T-cell (primary cell): Measurements from ENCODE around the gene ZNF598. TPM values are rescaled to one million over a fixed set of nuclear protein-coding genes. Genes with fewer than 3 reads are reported as not detected.

Experiments used
- ATAC-seq, 4 experiments: fragments of 200-7000 bp in 3 of 4; fragments of 150-1000 bp in 1 of 4; cut with Tn5 transposase; replicated peaks in 1 of 4; 1 replicate in 3 of 4; 2 replicates in 1 of 4; pipeline ENCODE4 v1.10.0; 2021; ENCODE audit warnings: moderate library complexity in 3 of 4, mild to moderate bottlenecking in 2 of 4, moderate number of reproducible peaks in 1 of 4
- CTCF ChIA-PET, 2 donors: fragments of 300-600 bp; sonication (Branson Sonifier 250); formaldehyde crosslinking; loops; one replicate each; lab custom pipeline; 2022; ENCODE audit warnings: antibody characterized with exemption in 2 of 2; lab: Charles Lee
- POLR2A ChIA-PET, 2 donors: fragments of 300-600 bp; sonication (Branson Sonifier 250); formaldehyde crosslinking; loops; one replicate each; lab custom pipeline; 2022; ENCODE audit warnings: antibody characterized with exemption in 2 of 2; lab: Charles Lee
- DNase-seq, 35 experiments: peaks; one replicate each; pipeline versions ENCODE4 v3.0.0 to v3.0.0-alpha.2; 2013 to 2023
- H3K27ac ChIP-seq: one replicate; pipeline ENCODE4 v1.5.1; 2013; ENCODE audit warnings: low read length
- H3K27me3 ChIP-seq, 2 experiments: replicated peaks in 1 of 2; 1 replicate in 1 of 2; 2 replicates in 1 of 2; pipeline versions ENCODE4 v1.6.1 to v1.7.0; 2013; ENCODE audit warnings: low read length in 1 of 2, mixed read lengths in 1 of 2; ENCODE audit not compliant: control insufficient read depth in 2 of 2, insufficient read depth in 2 of 2; ENCODE audit errors: extremely low read depth in 1 of 2
- H3K36me3 ChIP-seq, 2 donors: 1 replicate in 1 of 2; 2 replicates in 1 of 2; pipeline versions ENCODE4 v1.6.1 to v1.7.0; 2013; ENCODE audit warnings: low read length in 1 of 2; ENCODE audit not compliant: control insufficient read depth in 2 of 2, insufficient read depth in 1 of 2; ENCODE audit errors: extremely low read depth in 1 of 2
- H3K4me1 ChIP-seq, 2 experiments: 1 replicate in 1 of 2; 2 replicates in 1 of 2; pipeline versions ENCODE4 v1.6.1 to v1.7.0; 2013; ENCODE audit warnings: low read length in 2 of 2, mixed read lengths in 1 of 2; ENCODE audit not compliant: insufficient read depth in 2 of 2, control insufficient read depth in 1 of 2; ENCODE audit errors: extremely low read depth in 1 of 2
- H3K4me3 ChIP-seq, 2 donors: 1 replicate in 1 of 2; 2 replicates in 1 of 2; pipeline versions ENCODE4 v1.5.1 to v1.7.0; 2013; ENCODE audit warnings: mild to moderate bottlenecking in 2 of 2, low read length in 1 of 2, moderate library complexity in 1 of 2; ENCODE audit not compliant: control insufficient read depth in 1 of 2; ENCODE audit errors: extremely low read depth in 1 of 2
- H3K9me3 ChIP-seq: 2 replicates; pipeline ENCODE4 v1.7.0; 2013
- H3K27ac Mint-ChIP-seq, 2 donors: one replicate each; pipeline ENCODE4 v1.8.0; 2020 to 2021; ENCODE audit warnings: mild to moderate bottlenecking in 2 of 2, mixed read lengths in 2 of 2
- H3K27me3 Mint-ChIP-seq, 2 donors: one replicate each; pipeline ENCODE4 v1.8.0; 2021 to 2022; ENCODE audit warnings: mixed read lengths in 2 of 2
- H3K36me3 Mint-ChIP-seq: one replicate; pipeline ENCODE4 v1.8.0; 2021; ENCODE audit warnings: mixed read lengths
- H3K4me1 Mint-ChIP-seq, 3 donors: one replicate each; pipeline ENCODE4 v1.8.0; 2020 to 2022; ENCODE audit warnings: mixed read lengths in 3 of 3, mild to moderate bottlenecking in 1 of 3
- H3K4me3 Mint-ChIP-seq, 3 donors: one replicate each; pipeline ENCODE4 v1.8.0; 2020 to 2022; ENCODE audit warnings: mild to moderate bottlenecking in 3 of 3, mixed read lengths in 3 of 3, moderate library complexity in 3 of 3
- H3K9me3 Mint-ChIP-seq, 3 donors: one replicate each; pipeline ENCODE4 v1.8.0; 2020 to 2022; ENCODE audit warnings: mixed read lengths in 3 of 3
- WGBS: methylation state at CpG from one replicate; pipeline ENCODE4 v1.1.5; 2013; ENCODE audit warnings: missing lambda C conversion rate; ENCODE audit not compliant: insufficient coverage; 5-methylcytosine and 5-hydroxymethylcytosine counted together
- total RNA-seq, 35 experiments: library from RNA in 6 of 35; stranded (reverse) in 6 of 35; fragments of 120-200 nt in 1 of 35; gene quantifications; one replicate each; pipeline versions ENCODE4 v1.2.1 to v1.2.4 and lab custom pipeline; 2013 to 2026

ZNF598 gene
- total RNA-seq, 5 donors from 2014 or later (not counting 1 experiment from before 2014, with no cell fraction given): 44.3 to 73.7 (median 68.8) TPM

- ChIA-PET CTCF (no interaction called here), POLR2A (no interaction called here)
- Mint-ChIP-seq H3K4me1 (peaks cover 8 to 17% (median 11%) of the 10 kb centered on the region in 3 donors), H3K27me3 (no peaks in the 10 kb centered on the region), H3K9me3 (no peaks in the 10 kb centered on the region), H3K4me3 (no peak overlapping the region), H3K36me3 (peaks cover 14% of the 10 kb centered on the region), H3K27ac (no peak overlapping the region)
- Histone ChIP-seq H3K9me3 (no peaks in the 10 kb centered on the region), H3K4me3 (no peak overlapping the region), H3K4me1 (peaks cover 2 to 31% of the 10 kb centered on the region in 2 experiments), H3K27ac (no peak overlapping the region), H3K36me3 (peaks cover 30 to 61% of the 10 kb centered on the region in 2 donors), H3K27me3 (no peaks in the 10 kb centered on the region)
- 97% methylated on average over 10 of the region's 19 CpGs for WGBS
- ATAC-seq (no peak), DNase-seq (no peak)
These were observed 8.6 kb downstream of the ZNF598 start for GRCh38 chr16:2001035-2001434.

GRCh38 chr16:1999866-2000514 is 9.6 kb downstream of the ZNF598 start:
- Mint-ChIP-seq H3K9me3 (no peaks in the 10 kb centered on the region), H3K4me1 (peaks cover 2 to 11% (median 8%) of the 10 kb centered on the region in 3 donors), H3K36me3 (peaks cover 14% of the 10 kb centered on the region), H3K4me3 (no peak overlapping the region), H3K27me3 (no peaks in the 10 kb centered on the region), H3K27ac (no peak overlapping the region)
- H3K27me3 ChIP-seq: no peaks in the 10 kb centered on the region
- peaks cover 2 to 21% of the 10 kb centered on the region in 2 experiments for H3K4me1 ChIP-seq
- ATAC-seq (no peak), DNase-seq (no peak)
- H3K36me3 ChIP-seq: peaks cover 28 to 61% of the 10 kb centered on the region in 2 donors
- H3K27ac ChIP-seq: no peak overlapping the region
- H3K9me3 ChIP-seq: no peaks in the 10 kb centered on the region
- ChIA-PET CTCF (no interaction called here), POLR2A (no interaction called here)
- WGBS: 95% methylated on average over 21 of the region's 28 CpGs
- no peak overlapping the region for H3K4me3 ChIP-seq

- POLR2A ChIA-PET: no interaction called here
- Mint-ChIP-seq H3K4me3 (no peak overlapping the region), H3K9me3 (no peaks in the 10 kb centered on the region), H3K27ac (no peak overlapping the region), H3K4me1 (peaks cover 0 to 4% (median 3%) of the 10 kb centered on the region in 3 donors), H3K36me3 (peaks cover 14% of the 10 kb centered on the region), H3K27me3 (no peaks in the 10 kb centered on the region)
- no peak for ATAC-seq
- H3K36me3 ChIP-seq: peaks cover 28 to 61% of the 10 kb centered on the region in 2 donors
- no peaks in the 10 kb centered on the region for H3K27me3 ChIP-seq
- H3K27ac ChIP-seq: no peak overlapping the region
- H3K4me3 ChIP-seq: no peak overlapping the region
- CTCF ChIA-PET: no interaction called here
- DNase-seq: no peak
- 96% methylated on average over 25 of the region's 39 CpGs for WGBS
- H3K4me1 ChIP-seq: peaks cover 0 to 12% of the 10 kb centered on the region in 2 experiments
- no peaks in the 10 kb centered on the region for H3K9me3 ChIP-seq
These were observed 10.5 kb downstream of the ZNF598 start for GRCh38 chr16:1998852-1999801.

GRCh38 chr16:1998360-1998835 is 11.2 kb downstream of the ZNF598 start:
- Histone ChIP-seq H3K4me1 (peaks cover 0 to 5% of the 10 kb centered on the region in 2 experiments), H3K27ac (no peak overlapping the region), H3K4me3 (no peak overlapping the region), H3K27me3 (no peaks in the 10 kb centered on the region), H3K36me3 (peaks cover 23 to 59% of the 10 kb centered on the region in 2 donors), H3K9me3 (no peaks in the 10 kb centered on the region)
- Mint-ChIP-seq H3K27me3 (no peaks in the 10 kb centered on the region), H3K27ac (no peak overlapping the region), H3K9me3 (no peaks in the 10 kb centered on the region), H3K4me3 (no peak overlapping the region), H3K4me1 (peaks cover 0 to 4% (median 0%) of the 10 kb centered on the region in 3 donors), H3K36me3 (peaks cover 14% of the 10 kb centered on the region)
- ChIA-PET POLR2A (no interaction called here), CTCF (no interaction called here)
- ATAC-seq (no peak), DNase-seq (no peak)
- 96% methylated on average over 23 of the region's 27 CpGs for WGBS

DNA sequence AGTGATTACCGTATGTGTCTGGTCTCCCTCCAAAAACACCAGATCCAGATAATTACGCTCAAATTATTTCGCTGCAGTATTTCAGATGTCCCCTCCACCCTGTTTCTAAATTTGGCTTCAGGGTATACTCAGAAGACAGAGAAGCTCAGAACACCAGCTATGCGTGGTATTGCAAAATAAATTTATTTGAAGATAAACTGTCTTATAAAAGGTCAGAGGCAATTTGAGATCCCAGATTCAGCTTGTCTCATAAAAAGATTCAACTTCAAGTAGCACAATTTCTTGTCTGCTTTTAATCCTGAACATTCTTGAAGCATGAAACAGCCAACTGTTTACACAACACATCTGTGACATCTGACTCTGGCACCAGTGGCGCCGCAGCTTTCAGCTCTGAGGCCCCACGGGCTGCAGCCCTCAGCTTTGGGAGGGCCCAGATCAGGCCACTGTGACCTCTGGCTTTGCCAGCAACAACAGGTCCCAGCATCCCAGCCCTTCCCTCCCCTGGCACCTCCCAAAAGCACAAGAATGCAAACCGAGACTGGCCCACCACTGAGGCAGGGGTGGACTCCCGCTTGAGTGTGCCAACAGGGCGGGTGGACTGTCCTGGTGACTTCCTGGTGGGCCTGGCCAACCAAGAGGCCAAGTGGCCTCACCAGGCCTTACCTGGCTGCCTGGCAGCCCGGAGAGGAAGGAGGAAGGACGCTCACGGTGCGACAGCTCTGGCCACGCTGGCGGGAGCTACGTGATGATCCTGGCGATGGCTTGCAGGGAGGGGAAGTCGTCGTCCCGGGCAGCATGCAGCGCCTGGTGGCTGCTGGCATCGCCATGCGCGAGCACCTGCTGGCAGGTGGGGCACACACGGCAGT is 11.9 kb downstream of the ZNF598 start:
- CTCF ChIA-PET: interaction anchor here in 1 of 2 donors (0.6 kb wide), 1 partner anchor 252 kb away, joined by 5 read pairs; no protein-coding TSS in a partner anchor
- H3K27me3 ChIP-seq: no peaks in the 10 kb centered on the region
- Mint-ChIP-seq H3K9me3 (no peaks in the 10 kb centered on the region), H3K27ac (no peak overlapping the region), H3K4me3 (no peak overlapping the region), H3K36me3 (peaks cover 14% of the 10 kb centered on the region), H3K4me1 (peaks cover 0 to 6% (median 0%) of the 10 kb centered on the region in 3 donors), H3K27me3 (no peaks in the 10 kb centered on the region)
- ATAC-seq (no peak), DNase-seq (no peak)
- 91% methylated on average over 16 of the region's 26 CpGs for WGBS
- no peak overlapping the region for H3K27ac ChIP-seq
- peaks cover 21 to 52% of the 10 kb centered on the region in 2 donors for H3K36me3 ChIP-seq
- no peak overlapping the region for H3K4me3 ChIP-seq
- POLR2A ChIA-PET: no interaction called here
- no peaks in the 10 kb centered on the region for H3K9me3 ChIP-seq
- peaks cover 0 to 4% of the 10 kb centered on the region in 2 experiments for H3K4me1 ChIP-seq
